NCI-H1417 (cell line): ENCODE data around the gene SEC24B.
"Not testable (repeated sequence)": the region's sequence is repeated elsewhere in the genome, so short reads cannot be mapped to it uniquely, and the experiment has no call there.

Source experiments
- DNase-seq, 3 experiments: peaks; one replicate each; lab custom pipeline; 2025; lab: John Stamatoyannopoulos, UW

The SEC24B gene

GRCh38 chr4:109578846-109579245 is 145.2 kb downstream of the SEC24B start:
- no peak for DNase-seq

GRCh38 chr4:109579997-109580396 is 146.4 kb downstream of the SEC24B start:
- DNase-seq: not testable (repeated sequence)

DNA sequence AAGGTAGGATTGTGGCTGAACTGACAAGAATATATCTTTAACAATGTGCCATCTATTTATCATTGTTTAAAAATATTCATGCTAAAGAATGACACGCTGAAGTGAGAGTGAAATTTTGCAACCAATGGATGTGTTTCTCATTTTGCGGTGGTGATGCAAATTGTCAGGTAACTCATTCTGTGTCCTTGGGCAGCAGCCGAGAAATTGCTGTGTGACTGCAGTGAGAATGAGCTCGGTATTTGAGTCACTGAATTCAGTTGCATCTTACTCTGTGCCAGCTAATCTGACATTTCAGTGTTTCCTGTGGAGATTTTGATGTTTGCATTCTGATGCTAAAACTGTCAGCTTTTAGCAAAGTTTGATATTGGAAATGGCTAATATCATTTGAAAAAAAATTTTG is 154.6 kb downstream of the SEC24B start:
- DNase-seq: no peak

DNA sequence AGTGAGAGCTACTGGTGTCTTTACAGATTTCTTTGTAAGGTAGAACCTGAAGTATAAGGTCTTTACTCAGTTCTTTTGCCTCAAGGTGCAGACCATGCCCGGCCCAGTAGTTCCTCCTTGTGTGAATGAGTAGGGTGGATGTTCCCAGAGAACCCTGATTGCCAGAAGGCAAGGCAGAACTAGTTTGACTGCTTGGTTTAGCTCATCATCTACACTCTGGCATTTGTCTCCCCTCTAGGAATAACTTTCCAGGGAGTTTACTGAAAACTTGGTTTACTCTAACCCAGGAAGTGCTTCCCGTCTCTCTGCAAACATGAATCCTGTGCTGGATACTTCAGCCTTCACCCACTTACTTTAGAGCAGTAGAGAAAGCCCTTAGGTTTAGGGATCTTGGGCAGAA is 155.5 kb downstream of the SEC24B start:
- DNase-seq: no peak

GRCh38 chr4:109589605-109590004 is 156.0 kb downstream of the SEC24B start:
- no peak for DNase-seq
